Posterior vena cava (tissue), 2 donors: ENCODE measurements around the gene RENBP. TPM values are rescaled to one million over a fixed set of nuclear protein-coding genes. Genes with fewer than 3 reads are reported as not detected.

ENCODE experiments used
- DNase-seq: peaks from one replicate; pipeline ENCODE4 v3.0.0-alpha.2; 2020; ENCODE audit warnings: low spot score
- intact Hi-C, 2 donors: fragments of 100-400 bp; cut with DNase I; formaldehyde crosslinking; loops; one replicate each; pipeline versions ENCODE4 v1.14.1 to v1.14.2; 2022 to 2023
- total RNA-seq, 2 donors: library from RNA; stranded (reverse); fragmentation: NEBNext Ultra II Directional; extraction: Animal tissue kit (Norgen Biotek cat#: 25700); gene quantifications; one replicate each; pipeline ENCODE4 v1.2.1, GENCODE V29; 2021
- donor health status: DM: yes; HTN: yes; CAD: no.
- donor health status: DM: yes; HTN: yes; CAD: no.

Gene RENBP
- total RNA-seq, 2 donors from 2014 or later, result 11.4 to 17.6 TPM

GRCh38 chrX:153909024-153909979 is 35.1 kb downstream of the RENBP start:
- intact Hi-C loops, result no loop called here
- no peak for DNase-seq

GRCh38 chrX:153908219-153908860 is 36.1 kb downstream of the RENBP start:
- intact Hi-C loops, result no loop called here
- no peak for DNase-seq

DNA sequence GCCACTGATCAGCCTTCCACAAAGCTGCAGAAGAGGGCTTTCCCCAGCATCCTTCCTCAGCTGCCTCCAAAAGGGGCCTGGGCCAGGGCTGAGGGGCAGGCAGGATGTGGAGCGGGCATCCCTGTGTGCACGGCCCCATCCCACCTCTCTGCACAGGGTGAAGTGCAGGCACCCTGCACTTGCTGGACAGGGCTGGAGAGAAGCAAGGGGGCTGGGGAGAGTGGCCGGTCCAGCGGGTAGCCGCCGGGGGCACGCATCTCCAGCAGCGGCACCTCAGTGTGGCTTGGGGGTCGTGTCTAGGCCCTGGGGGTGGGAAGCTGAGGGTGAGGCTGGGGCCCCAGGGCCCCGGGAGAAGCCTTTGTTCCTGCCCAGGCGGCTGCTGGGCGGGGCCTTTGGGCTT is 37.0 kb downstream of the RENBP start:
- DNase-seq, result no peak
- intact Hi-C loops, result no loop called here

DNA sequence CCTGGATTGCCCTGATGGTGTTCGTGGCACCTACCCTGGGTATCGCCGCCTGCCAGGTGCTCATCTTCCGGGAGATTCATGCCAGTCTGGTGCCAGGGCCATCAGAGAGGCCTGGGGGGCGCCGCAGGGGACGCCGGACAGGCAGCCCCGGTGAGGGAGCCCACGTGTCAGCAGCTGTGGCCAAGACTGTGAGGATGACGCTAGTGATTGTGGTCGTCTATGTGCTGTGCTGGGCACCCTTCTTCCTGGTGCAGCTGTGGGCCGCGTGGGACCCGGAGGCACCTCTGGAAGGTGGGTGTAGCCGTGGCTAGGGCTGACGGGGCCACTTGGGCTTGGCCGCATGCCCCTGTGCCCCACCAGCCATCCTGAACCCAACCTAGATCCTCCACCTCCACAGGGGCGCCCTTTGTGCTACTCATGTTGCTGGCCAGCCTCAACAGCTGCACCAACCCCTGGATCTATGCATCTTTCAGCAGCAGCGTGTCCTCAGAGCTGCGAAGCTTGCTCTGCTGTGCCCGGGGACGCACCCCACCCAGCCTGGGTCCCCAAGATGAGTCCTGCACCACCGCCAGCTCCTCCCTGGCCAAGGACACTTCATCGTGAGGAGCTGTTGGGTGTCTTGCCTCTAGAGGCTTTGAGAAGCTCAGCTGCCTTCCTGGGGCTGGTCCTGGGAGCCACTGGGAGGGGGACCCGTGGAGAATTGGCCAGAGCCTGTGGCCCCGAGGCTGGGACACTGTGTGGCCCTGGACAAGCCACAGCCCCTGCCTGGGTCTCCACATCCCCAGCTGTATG is 38.1 kb downstream of the RENBP start:
- no peak for DNase-seq
- intact Hi-C loops, result no loop called here

DNA sequence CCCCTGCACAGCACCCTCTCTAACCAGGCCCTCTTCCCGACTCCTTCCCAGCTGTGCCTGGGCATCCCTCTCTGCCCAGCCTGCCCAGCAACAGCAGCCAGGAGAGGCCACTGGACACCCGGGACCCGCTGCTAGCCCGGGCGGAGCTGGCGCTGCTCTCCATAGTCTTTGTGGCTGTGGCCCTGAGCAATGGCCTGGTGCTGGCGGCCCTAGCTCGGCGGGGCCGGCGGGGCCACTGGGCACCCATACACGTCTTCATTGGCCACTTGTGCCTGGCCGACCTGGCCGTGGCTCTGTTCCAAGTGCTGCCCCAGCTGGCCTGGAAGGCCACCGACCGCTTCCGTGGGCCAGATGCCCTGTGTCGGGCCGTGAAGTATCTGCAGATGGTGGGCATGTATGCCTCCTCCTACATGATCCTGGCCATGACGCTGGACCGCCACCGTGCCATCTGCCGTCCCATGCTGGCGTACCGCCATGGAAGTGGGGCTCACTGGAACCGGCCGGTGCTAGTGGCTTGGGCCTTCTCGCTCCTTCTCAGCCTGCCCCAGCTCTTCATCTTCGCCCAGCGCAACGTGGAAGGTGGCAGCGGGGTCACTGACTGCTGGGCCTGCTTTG is 38.9 kb downstream of the RENBP start:
- DNase-seq, result peak; percentile 80
- intact Hi-C loops, result no loop called here

DNA sequence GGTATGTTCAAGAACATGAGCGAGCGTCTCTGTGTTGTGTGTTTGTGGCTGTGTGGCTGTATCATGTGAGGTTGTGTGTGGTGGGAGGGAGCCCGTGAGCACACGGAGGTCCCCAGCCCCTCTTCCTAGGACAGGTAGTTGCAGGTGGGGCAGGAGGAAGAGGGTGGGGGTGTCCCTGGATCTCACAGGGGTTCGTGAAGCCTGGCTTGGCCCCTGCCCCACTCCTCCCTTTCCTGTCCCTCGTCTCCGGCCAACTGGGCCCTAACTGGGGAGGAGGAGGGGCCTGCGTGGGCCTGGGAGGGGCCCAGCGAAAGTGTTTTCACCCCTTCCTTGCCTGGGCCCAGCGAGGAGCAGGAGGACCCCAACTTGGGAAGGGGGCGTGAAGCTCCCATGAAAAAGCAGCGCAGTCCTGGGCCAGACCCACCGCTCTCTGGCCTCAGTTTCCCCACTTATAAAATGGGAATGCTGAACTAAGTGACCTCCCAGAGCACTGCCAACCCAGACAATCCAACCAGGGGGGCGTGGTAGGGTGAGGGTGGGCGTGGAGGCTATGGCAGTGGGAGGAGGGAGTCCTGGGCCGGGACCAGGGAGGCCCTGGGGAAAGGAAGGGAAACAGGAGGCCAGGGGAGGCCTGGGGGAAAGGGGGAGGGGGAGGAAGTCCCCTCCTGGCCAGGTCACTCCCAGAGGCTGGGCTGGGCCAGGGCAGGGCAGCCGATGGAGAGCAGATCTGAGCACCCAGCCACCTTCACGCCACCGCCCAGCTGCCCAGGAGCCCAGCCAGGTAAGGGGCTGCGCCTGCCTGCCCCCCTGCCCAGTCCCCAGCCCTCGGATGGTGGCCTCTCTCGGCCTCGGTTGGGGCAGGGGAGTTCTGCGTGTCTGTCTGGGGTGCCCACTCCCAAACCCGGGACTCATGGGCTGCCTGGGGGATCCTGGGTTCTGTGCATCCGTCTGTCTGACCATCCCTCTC is 40.2 kb downstream of the RENBP start, which contains the start of gene AVPR2:
TSS of gene AVPR2 (plus strand) at position 683 of the 967 bp plus-strand sequence. CDS start 473 bp downstream, outside the sequence.
- intact Hi-C loops, result no loop called here
- DNase-seq, result peak; percentile 82

DNA sequence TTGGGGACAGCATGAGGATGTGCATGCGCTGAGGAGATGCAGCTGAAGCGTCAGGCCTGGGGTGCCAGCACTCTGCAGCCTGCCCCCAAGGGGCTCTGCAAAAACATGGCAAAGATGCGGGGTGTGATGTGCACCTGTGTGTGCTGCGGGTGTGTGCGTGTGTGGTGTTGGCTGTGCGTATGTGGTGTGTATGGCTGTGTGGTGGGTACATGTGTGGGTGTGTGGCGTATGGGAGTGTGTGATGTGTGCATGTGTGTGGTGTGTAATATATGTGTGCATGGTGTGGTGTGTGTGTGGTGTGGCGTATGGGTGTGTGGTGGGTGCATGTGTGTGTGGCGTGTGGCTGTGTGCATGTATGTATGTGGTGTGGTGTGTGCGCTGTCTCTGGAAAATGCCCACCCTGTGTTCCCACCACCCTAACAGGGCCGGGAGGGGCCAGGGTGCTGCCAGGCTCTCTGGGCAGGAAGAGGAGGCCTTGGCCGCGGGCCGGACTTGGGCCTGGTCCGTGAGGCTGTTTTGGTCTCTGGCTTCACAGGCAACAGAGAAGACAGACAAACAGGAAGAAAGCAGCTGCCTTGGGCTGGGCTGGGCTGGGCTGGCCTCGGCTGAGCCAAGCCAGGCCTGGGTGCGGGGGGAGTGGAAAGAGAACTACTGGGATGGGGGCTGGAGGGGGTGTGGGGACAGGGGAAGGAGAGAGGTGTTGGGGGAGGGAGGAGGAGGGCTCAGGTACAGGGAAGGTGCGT is 41.0 kb downstream of the RENBP start:
- peak; percentile 83 for DNase-seq

GRCh38 chrX:153902385-153902784 is 42.1 kb downstream of the RENBP start:
- intact Hi-C loops, result no loop called here
- no peak for DNase-seq

More for the DNA sequence above, 41.0 kb downstream of the RENBP start:
- intact Hi-C loops, result no loop called here

GRCh38 chrX:153901753-153902140 is 42.7 kb downstream of the RENBP start:
- DNase-seq, result no peak
- intact Hi-C loops, result no loop called here

DNA sequence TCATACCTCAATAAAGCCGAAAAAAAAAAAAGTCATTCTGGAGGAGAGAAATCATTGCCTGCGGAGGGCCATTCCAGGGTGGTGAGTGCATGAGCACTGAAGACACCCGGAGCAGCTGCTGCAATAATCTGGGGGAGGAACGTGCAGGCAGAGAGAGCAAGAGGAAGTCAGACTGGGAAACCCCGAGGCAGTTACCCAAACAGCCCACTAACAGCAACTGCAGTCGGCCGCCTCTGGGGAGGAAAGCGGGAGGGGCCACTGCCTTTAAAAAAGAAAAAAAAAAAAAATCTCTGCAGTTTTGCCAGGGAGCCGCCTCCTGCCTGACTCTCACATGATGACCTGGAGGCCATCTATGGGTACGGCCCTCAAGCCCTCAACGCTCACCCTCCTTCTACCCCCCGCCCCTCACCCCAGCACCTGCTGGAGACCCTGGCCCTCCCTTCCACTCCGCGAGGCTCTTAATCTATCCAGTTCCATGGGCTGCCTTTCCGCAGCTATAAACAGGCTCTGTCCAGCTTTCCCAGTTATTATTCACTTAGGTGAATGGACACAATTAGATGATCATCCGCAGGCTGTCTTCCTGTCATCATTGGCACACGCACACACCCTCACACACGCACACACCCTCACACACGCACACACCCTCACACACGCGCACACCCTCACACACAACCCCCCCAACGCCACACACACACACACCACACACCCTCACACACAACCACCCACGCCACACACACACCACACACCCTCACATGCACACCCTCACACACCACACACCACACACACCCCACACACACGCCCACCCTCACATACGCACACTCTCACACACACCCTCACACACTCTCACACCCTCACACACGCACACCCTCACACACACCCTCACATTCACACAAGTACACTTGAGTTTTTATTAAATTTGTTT is 43.4 kb downstream of the RENBP start:
- peak; percentile 87 for DNase-seq
- intact Hi-C loops, result no loop called here

DNA sequence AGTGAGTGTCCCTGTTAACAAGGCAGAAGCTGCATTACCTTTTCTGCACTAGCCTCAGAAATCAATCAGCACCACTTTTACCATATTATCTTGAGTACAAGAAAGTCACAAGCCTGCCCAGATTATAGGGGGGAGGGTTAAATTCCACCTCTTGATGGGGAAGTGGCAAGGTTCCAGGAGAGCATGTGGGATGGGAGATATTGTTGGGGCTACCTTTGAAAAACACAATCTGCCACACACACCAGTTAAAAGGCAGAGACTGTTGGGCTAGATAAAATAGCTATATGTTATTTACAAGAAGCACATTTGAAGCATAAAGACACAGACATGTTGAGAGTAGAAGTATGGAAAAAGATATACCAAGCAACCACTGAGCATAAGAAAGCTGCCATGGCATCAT is 46.5 kb downstream of the RENBP start:
- no peak for DNase-seq
- intact Hi-C loops, result no loop called here

DNA sequence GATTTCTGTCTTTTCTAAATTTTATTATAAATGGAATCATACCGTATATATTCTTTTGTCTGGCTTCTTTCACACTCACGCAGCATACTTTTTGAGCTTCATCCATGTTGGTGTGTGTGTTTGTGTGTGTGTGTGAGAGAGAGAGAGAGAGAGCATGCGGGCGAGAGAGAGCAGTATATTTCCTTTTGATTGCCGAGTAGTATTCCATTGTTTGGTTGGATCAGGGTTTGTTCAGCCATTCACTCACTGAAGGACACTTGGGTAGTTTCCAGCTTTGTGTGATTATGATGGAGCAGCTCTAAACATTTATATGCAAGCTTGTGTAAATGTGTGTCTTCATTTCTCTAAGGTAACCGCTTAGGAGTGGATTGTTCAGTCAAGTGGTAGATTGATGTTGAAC is 55.3 kb downstream of the RENBP start:
- DNase-seq, result no peak
- intact Hi-C loops, result no loop called here

DNA sequence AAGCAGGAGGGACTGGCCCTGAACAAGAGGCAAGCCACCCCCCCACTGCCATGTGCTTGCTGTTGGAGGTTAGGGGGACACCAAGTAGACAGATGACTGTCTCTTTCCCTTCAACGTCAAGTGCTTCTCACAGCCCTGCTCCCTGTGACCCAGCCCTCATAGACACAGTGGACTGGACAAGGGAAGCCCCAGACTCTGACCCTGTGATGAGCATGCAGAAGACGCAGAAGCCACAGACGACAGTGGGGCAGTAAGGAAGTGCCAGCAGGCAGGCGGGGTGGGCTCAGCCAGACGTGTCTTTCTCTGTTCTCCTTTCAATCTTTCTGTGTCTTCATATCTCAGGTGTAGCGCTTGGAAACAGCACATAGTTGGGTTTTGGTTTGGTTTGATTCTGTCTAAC is 56.1 kb downstream of the RENBP start:
- no peak for DNase-seq
- intact Hi-C loops, result no loop called here

DNA sequence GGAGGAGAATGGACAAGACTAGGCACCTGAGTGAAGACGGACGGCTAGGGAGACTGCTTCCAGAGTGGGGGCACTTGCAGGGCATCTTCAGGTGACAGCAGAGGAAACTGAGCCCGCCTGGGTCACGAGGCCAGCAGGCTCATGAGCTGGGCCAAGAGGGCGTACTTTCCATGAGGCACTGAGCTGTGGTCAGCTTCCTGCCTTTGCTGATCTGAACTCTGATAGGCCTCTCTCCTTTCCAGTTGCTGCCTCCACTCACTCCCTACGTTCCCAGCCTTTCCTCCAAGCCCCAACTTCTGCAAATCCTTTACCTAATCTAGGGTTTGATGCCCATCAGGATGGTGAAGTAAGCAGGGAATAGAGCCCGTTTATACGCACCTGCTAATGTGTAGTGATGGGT is 57.1 kb downstream of the RENBP start:
- DNase-seq, result no peak
- intact Hi-C loops, result no loop called here

DNA sequence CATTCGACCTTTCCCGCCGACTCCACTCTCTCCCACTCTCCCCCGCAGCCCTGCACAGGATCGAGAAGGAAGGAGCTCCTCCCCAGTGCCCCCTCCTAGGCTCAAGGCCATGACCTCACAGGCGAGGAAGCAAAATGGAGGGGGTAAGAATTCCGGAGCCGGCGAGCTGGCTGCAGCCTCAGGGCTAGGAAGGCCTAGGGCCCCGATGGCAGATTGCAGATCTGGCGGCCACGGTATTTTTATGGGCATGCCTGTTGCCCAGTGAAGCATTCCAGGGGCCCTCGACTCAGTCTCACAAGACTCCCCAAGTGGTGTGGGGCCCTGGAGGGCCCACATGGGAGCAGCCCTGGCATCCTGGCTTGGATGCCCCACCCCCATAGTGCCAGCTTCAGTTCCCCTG is 57.5 kb downstream of the RENBP start:
- no peak for DNase-seq
- intact Hi-C loops, result no loop called here
